Measurements from ENCODE around the gene ASNSD1.
"Not testable (repeated sequence)": the region's sequence is repeated elsewhere in the genome, so short reads cannot be mapped to it uniquely, and the experiment has no call there.

The ASNSD1 gene

DNA sequence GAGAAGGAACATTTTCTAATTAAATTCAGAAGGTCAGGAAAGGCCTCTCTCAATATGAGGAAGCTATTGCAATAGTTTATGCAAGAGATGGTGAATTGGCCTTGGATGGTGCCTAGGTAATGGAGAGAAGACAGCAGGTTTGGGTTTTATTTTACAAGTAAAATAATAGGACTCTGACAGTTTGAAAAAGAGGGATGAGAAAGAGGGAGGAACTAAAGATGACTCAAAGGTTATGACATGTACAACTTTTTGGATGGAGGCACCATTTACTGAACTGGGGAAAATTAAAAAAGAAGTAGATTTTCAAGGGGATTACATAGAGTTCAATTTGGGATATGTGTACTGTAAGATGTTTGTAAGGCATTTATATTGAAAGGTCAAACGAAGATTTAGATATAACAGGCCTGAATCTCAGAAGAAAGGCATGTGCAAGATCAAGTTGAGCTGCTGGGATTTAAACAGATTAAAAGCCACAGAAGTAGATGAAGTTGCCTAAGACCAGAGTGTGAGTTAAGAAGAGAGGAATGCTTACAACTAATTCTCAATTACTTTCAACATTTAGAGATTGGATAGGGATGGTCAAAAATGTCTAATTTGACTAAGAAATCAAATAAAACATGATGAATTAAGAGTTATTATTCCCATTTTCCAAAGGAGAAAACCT is 12.3 kb upstream of the ASNSD1 start:
- DNase-seq (ENCODE audit: low read depth in 1 of 2, low spot score in 1 of 2) = no peak
- Histone ChIP-seq H3K27me3 (ENCODE audit: insufficient read depth, poor library complexity, severe bottlenecking) (no peaks in the 10 kb centered on the region), H3K4me3 (replicated peaks; ENCODE audit: insufficient read depth, low read length) (no peak overlapping the region), H3K27ac (replicated peaks) (no peak overlapping the region)
- no peak for TF ChIP-seq GABPA (IDR thresholded peaks at IDR 0.05; ENCODE audit: low read depth)
- TF ChIP-seq, protein P1, sequence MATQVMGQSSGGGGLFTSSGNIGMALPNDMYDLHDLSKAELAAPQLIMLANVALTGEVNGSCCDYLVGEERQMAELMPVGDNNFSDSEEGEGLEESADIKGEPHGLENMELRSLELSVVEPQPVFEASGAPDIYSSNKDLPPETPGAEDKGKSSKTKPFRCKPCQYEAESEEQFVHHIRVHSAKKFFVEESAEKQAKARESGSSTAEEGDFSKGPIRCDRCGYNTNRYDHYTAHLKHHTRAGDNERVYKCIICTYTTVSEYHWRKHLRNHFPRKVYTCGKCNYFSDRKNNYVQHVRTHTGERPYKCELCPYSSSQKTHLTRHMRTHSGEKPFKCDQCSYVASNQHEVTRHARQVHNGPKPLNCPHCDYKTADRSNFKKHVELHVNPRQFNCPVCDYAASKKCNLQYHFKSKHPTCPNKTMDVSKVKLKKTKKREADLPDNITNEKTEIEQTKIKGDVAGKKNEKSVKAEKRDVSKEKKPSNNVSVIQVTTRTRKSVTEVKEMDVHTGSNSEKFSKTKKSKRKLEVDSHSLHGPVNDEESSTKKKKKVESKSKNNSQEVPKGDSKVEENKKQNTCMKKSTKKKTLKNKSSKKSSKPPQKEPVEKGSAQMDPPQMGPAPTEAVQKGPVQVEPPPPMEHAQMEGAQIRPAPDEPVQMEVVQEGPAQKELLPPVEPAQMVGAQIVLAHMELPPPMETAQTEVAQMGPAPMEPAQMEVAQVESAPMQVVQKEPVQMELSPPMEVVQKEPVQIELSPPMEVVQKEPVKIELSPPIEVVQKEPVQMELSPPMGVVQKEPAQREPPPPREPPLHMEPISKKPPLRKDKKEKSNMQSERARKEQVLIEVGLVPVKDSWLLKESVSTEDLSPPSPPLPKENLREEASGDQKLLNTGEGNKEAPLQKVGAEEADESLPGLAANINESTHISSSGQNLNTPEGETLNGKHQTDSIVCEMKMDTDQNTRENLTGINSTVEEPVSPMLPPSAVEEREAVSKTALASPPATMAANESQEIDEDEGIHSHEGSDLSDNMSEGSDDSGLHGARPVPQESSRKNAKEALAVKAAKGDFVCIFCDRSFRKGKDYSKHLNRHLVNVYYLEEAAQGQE (IDR thresholded peaks at IDR 0.05; ENCODE audit: insufficient replicate concordance, low read depth) = no peak
- TF ChIP-seq POLR2AphosphoS5 (IDR thresholded peaks at IDR 0.05; ENCODE audit: low read depth) = no peak
- TF ChIP-seq, protein P2, sequence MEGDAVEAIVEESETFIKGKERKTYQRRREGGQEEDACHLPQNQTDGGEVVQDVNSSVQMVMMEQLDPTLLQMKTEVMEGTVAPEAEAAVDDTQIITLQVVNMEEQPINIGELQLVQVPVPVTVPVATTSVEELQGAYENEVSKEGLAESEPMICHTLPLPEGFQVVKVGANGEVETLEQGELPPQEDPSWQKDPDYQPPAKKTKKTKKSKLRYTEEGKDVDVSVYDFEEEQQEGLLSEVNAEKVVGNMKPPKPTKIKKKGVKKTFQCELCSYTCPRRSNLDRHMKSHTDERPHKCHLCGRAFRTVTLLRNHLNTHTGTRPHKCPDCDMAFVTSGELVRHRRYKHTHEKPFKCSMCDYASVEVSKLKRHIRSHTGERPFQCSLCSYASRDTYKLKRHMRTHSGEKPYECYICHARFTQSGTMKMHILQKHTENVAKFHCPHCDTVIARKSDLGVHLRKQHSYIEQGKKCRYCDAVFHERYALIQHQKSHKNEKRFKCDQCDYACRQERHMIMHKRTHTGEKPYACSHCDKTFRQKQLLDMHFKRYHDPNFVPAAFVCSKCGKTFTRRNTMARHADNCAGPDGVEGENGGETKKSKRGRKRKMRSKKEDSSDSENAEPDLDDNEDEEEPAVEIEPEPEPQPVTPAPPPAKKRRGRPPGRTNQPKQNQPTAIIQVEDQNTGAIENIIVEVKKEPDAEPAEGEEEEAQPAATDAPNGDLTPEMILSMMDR (IDR thresholded peaks at IDR 0.05; ENCODE audit: insufficient read depth, low read length) = no peak
- no peak for TF ChIP-seq SPI1 (IDR thresholded peaks at IDR 0.05; ENCODE audit: borderline replicate concordance, low read depth)

DNA sequence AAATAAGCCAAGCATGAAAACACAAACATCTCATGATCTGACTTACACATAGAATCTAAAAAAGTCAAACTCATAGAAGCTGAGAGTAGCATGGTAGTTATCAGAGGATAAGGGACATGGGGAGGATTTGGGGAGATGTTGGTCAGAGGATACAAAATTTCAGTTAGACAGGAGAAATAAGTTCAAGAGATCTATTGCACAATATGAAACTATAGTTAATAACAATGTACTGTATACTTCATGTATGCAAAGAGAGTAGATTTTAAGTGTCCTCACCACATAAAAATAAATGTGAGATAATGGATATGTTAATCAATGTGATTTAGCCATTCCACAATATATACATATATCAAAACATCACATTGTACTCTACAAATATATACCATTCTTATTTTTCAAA is 10.0 kb upstream of the ASNSD1 start:
- Histone ChIP-seq H3K27me3 (ENCODE audit: insufficient read depth, poor library complexity, severe bottlenecking) (no peaks in the 10 kb centered on the region), H3K4me3 (replicated peaks; ENCODE audit: insufficient read depth, low read length) (no peak overlapping the region), H3K27ac (replicated peaks) (no peak overlapping the region)
- no peak for TF ChIP-seq GABPA (IDR thresholded peaks at IDR 0.05; ENCODE audit: low read depth)
- TF ChIP-seq, protein P2 (IDR thresholded peaks at IDR 0.05; ENCODE audit: insufficient read depth, low read length) = no peak
- no peak for TF ChIP-seq SPI1 (IDR thresholded peaks at IDR 0.05; ENCODE audit: borderline replicate concordance, low read depth)
- no peak for TF ChIP-seq POLR2AphosphoS5 (IDR thresholded peaks at IDR 0.05; ENCODE audit: low read depth)
- TF ChIP-seq, protein P1 (IDR thresholded peaks at IDR 0.05; ENCODE audit: insufficient replicate concordance, low read depth) = no peak
- no peak for DNase-seq (ENCODE audit: low read depth in 1 of 2, low spot score in 1 of 2)

DNA sequence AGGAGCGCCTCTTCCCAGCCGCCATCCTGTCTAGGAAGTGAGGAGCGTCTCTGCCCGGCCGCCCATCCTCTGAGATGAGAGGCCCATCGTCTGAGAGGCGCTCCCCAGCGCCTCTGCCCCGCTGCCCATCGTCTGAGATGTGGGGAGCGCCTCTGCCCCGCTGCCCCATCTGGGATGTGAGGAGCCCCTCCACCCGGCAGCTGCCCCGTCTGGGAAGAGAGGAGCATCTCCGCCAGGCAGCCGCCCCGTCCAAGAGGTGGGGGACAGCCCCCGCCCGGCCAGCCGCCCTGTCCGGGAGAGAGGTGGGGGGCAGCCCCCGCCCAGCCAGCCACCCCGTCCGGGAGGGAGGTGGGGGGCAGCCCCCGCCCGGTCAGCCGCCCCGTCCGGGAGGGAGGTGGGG is 7.8 kb upstream of the ASNSD1 start:
- not testable (repeated sequence) for H3K4me3 ChIP-seq (replicated peaks; ENCODE audit: insufficient read depth, low read length); H3K27me3 ChIP-seq (ENCODE audit: insufficient read depth, poor library complexity, severe bottlenecking); H3K27ac ChIP-seq (replicated peaks); DNase-seq (ENCODE audit: low read depth in 1 of 2, low spot score in 1 of 2)

DNA sequence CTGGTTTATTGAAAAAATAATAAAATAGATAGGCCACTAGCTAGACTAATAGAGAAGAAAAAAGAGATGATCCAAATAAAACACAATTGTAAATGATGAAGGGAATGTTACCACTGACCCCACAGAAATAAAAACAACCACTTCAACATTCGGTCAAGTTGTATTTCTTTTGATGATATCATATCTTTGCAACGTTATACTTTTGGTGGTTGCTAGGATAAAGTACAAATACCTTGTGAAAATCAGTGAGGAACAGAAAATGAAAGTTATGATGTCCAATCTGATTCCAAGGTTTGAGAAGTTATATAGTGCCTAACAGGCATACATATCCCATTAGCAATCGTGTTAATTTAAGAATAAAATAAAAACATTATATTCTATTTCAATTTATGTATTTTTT is 6.6 kb upstream of the ASNSD1 start:
- DNase-seq (ENCODE audit: low read depth in 1 of 2, low spot score in 1 of 2) = no peak
- no peak overlapping the region for H3K4me3 ChIP-seq (replicated peaks; ENCODE audit: insufficient read depth, low read length)
- TF ChIP-seq SPI1 (IDR thresholded peaks at IDR 0.05; ENCODE audit: borderline replicate concordance, low read depth) (no peak), GABPA (IDR thresholded peaks at IDR 0.05; ENCODE audit: low read depth) (no peak), POLR2AphosphoS5 (IDR thresholded peaks at IDR 0.05; ENCODE audit: low read depth) (no peak)
- TF ChIP-seq, protein P2 (IDR thresholded peaks at IDR 0.05; ENCODE audit: insufficient read depth, low read length) = no peak
- TF ChIP-seq, protein P1 (IDR thresholded peaks at IDR 0.05; ENCODE audit: insufficient replicate concordance, low read depth) = no peak
- no peaks in the 10 kb centered on the region for H3K27me3 ChIP-seq (ENCODE audit: insufficient read depth, poor library complexity, severe bottlenecking)
- H3K27ac ChIP-seq (replicated peaks) = no peak overlapping the region
